Brain pericyte (primary cell): ENCODE results near the gene SAP30L.

Experiments
- DNase-seq: peaks from one replicate; pipeline ENCODE4 v3.0.0-alpha.2; 2012; ENCODE audit warnings: low read depth, low spot score

Gene SAP30L

DNA sequence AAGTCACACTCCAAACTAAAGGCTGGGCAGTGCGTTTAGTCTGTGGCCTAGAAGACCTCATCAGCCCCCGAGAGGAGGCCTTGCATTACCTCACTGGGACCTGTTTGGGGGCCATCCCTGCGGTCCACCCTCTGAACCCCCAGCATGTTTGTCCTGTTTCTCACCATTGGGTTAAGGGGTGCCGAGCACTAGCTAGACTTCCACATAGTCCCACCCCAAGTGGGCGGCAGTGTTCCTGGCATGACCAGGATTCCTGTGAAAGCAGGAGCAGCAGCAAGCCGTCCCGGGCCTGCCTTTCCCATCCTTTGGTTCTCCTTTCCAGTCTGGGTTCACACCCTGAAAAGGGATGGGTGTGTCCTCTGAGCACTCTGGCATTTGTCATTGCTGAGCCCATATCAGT, 26.6 kb upstream of the SAP30L start:
- DNase-seq, result no peak

DNA sequence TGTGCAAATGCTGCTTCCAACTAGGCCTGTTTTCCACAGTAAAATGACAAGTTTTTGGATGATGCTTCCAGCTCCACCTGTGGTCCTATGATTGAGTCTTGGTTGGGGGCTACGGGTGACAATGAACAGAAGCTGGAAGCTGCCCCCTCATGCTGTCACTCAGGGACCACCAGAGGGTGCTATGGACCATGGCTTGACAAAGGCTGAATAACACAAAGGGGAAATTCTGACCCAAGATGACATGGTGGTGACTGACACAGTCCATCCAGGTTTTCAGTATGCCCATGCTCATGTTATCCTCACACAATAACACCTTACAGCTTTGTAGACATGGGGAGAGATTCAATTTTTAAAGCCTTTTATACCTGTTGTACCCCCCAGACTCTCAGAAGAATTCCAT, 23.9 kb upstream of the SAP30L start:
- no peak for DNase-seq

- no peak for DNase-seq
Observed at GRCh38 chr5:154422298-154422697, 23.5 kb upstream of the SAP30L start.

DNA sequence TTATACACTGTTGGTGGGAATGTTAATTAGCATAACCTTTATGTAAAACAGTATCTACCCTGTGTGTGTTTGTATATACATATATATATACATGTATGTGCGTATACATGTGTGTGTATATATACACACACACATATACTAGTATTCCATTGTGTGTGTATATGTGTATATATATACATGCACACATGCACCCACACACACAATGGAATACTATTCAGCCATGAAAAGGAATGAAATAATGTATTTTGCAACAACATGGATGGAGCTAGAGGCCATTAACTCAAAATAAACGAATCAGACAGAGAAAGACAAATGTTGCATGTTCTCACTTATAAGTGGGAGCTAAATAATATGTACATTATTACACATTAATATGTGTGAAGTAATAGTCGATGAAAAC, 17.6 kb upstream of the SAP30L start:
- DNase-seq, result no peak

DNA sequence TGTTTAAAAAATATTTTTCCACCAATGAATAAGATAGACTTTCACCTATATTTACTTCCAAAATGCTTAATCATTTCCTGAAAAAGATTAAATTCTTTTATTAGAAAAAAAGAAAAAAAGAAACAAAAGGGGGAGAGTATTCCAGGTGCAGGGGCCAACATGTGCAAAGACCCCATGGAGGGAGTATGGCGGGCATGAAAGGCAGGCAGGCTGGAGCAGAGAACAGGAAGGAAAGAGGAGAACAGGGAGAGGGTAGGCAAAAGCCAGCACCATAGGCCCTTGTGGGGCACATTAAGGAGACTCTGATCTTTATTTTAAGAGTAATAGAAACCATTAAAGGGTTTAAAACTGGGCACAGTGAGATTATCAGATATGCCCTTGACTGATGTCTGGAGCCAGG, 16.5 kb upstream of the SAP30L start:
- DNase-seq, result no peak

- no peak for DNase-seq
Observed at GRCh38 chr5:154430466-154430865, 15.3 kb upstream of the SAP30L start.

GRCh38 chr5:154430961-154431630, 14.7 kb upstream of the SAP30L start:
- no peak for DNase-seq

GRCh38 chr5:154435226-154435625, 10.6 kb upstream of the SAP30L start:
- no peak for DNase-seq

- no peak for DNase-seq
Observed at GRCh38 chr5:154437281-154437965, 8.4 kb upstream of the SAP30L start.

DNA sequence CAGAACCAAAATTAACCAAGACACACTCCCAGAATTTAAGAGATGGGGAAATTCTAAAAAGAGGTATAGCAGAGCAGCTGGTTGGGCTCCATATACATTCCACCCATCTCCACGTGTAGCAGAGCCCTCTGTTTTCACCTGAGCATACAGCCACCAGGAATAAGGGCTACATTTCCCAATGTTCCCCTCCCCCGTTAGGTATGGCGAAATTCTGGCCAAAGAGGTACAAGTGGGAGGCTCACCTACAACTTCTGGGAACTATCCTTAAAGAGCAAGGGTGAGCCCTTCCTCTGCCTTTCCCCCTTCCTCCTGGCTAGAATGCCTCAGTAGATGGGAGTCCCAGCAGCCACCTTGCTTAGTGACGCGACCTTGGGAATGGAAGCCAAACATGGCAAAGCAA, 5.3 kb upstream of the SAP30L start:
- DNase-seq, result no peak

DNA sequence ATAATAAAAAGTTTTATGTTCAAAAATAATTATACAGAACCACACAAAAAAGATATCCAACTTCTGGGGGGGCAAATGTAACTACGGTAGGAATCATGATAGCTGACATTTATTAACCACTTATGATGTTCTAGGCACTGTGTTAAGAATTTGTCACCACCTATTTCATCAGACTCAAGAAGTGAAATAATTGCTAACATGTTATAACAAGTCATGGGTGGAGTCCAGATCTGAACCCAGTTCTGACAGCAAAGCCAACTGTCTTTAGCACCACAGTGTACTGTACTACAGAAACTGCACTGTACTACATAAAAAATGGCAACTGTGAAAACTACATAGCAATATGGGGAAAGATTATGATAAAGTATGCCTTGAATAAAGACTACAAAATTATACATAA, 3.0 kb upstream of the SAP30L start:
- no peak for DNase-seq

DNA sequence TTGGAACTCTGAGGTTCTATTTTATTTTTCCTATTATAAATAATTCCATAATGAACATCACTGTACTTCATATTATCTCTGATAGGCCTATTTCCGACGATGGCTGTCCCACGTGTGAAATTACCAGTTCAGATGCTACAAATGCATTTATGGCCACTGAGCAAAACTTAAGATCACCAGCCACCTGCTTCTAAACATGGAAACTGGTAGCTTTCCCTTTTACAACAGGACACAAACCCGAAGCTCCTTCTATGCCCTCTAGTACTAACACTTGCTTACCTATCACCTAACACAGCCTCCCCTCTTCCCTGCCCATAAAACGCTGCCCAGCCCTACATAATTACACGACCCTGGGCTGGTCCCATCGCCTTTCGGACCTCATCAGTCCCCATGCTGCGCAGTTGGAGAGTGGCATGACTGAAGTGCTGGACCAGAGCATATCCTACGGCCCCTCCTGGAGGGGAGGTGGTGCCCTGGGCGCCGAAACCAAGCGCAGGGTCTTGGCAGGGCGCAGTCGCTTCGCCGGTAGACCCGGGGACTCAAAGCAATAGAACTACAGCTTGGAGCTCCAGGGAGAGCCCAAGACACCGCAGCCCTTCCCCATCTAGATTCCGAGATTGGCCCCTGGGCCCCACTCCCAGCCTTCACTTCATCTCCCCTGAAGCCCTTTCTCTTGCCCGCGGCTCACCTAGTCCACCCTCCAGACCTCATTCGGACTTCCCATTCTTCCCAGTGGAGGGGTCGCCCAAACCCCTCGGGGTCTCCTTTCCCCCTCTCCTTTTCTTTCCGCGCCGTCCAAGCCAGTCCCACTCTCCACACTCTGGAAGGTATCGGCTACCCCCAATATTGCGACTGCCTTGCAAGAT, 1.0 kb upstream of the SAP30L start:
- no peak for DNase-seq

DNA sequence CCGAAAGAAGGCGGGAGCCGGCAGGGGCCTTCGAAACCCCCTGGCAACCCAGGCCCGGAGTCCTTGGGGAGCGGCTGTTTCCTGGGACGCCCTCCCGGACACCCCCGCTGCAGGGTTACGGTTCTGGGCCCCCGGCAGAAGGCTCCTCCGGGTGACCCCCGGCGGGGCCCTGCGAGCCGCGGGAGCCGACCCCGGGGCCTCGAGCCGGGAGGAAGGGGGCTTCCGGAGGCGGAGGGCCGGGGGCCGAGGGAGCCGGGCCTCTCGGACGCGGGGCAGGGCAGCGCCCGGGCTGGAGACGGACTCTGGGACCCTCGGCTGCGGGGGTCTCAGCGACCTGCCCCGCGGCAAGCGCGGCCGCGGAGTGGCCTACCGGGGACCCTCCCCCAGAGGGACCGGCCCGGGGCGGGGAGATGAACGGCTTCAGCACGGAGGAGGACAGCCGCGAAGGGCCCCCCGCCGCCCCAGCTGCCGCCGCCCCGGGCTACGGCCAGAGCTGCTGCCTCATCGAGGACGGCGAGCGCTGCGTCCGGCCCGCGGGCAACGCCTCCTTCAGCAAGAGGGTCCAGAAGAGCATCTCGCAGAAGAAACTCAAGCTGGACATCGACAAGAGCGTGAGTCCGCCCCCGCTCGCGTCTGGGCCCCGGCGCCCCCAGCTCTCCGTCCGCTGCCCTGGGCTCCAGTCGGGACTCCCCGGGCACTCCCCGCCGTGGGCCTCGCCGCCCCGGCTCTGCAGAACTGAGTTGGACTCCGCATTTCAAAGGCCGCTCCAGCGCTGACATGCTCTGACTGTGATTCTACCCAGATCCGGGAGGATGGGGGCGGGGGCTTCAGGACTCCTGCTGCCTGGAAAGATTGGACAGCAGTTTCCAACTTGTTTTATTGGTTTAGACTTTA, 645 bp downstream of the SAP30L start:
- DNase-seq, result no peak

DNA sequence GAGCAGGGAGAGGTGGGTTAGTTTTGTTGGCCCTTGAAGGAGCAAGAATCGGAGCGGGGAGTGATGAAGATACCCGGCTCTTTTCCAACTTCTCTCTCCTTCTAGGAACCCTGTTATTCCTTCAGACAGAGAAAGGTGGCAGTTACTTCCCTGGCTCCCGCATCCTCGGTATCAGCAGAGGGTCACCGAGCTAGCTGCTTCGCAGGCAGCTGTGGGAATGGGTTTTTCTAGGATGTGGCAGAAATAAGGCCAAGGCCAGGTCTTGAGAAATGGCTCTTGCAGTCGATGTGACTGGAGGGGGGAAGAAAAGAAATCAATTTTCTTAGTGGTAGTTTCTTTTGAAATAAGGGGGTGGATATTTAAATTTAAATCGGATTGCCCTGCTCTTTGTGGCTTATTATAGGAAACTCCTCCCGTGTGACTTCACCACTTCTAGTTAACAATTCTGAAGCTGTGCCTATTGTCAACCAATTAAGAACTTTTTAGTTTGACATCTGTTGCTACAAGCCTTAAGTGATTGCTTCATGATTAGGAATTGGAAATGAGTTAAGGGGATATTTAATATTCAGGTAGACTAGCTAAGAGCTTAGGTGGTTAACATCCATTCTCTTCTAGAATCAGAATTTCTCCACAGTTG, 1.4 kb downstream of the SAP30L start:
- no peak for DNase-seq

- DNase-seq, result no peak
Observed at GRCh38 chr5:154449786-154450185, 4.0 kb downstream of the SAP30L start.

DNA sequence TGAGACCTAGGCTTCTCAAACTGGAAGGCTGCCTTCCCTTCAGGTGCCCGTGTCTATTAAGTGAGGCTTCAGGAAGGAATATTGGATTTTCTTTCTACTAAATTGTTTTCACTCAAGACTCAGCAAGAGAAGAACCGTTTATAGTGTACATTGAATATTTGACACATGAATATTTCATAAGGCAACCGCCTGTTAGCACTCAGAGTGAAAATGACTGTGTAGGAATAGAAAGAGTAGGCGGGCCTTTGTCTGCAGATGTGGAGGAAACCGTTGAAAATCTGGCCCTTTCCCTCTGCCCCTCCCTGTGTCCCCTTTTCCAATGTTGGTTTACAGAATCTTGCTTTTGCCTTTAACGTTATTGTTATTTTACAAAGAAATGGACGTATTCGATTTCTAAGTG, 6.2 kb downstream of the SAP30L start:
- DNase-seq, result no peak

DNA sequence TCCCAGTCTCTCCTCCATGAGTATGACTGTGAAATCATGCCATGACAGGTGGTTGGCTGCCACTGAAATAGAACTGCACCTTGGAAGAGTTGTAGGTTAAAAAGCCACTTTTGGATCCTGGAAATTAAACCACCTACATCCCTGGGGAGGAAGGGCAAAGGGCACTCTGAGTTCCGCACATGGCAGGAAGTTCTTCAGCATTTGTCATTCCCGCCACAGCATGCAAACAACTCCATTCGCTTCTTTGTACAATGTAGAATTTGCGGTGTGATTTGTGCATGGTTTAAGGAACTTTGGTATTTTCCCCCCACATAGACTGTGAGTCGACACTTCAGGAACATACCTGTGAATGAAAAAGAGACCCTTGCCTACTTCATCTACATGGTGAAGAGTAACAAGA, 9.8 kb downstream of the SAP30L start:
- no peak for DNase-seq

GRCh38 chr5:154456540-154456939, 10.7 kb downstream of the SAP30L start:
- DNase-seq, result no peak

GRCh38 chr5:154459015-154459414, 13.2 kb downstream of the SAP30L start:
- no peak for DNase-seq

DNA sequence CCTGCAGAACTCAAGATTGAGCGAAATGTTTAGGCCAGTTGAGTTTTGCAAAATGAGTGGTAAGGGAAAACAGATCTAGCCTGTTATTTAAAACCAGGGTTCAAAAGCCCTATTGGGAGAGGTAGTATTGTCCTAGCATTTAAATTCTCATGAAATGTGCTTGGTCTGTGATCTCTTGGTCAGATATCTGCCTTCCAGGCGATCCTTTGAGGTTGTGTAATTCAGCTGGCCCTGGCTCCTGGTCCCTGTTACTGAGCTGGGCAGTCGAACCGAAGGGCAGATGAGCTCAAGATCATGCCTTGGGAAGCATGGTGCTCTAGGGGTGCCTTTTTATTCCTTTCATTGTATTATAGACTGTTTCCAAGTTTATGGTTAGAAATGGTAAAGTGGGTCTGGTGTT, 14.4 kb downstream of the SAP30L start:
- no peak for DNase-seq

GRCh38 chr5:154461531-154461930, 15.7 kb downstream of the SAP30L start:
- no peak for DNase-seq
